Activated T-cell treated with anti-CD3 and anti-CD28 coated beads, Interleukin-2, amount 50 U/mL, for 4 hours (primary cell): ENCODE measurements around the gene CAMKMT. TPM values are rescaled to one million over a fixed set of nuclear protein-coding genes. Genes with fewer than 3 reads are reported as not detected.

Experiments
- ATAC-seq, 2 donors: fragments of 200-7000 bp; cut with Tn5 transposase; one replicate each; pipeline ENCODE4 v1.10.0; 2021
- DNase-seq: peaks from one replicate; pipeline ENCODE4 v3.0.0-alpha.2; 2020
- H3K27me3 Mint-ChIP-seq: one replicate; pipeline ENCODE4 v1.8.0; 2021; ENCODE audit warnings: low read depth, mixed read lengths
- H3K36me3 Mint-ChIP-seq: one replicate; pipeline ENCODE4 v1.8.0; 2022; ENCODE audit warnings: mixed read lengths; ENCODE audit not compliant: insufficient read depth
- H3K4me1 Mint-ChIP-seq: one replicate; pipeline ENCODE4 v1.8.0; 2021; ENCODE audit warnings: low read depth, mixed read lengths
- H3K4me3 Mint-ChIP-seq: one replicate; pipeline ENCODE4 v1.8.0; 2021; ENCODE audit warnings: mild to moderate bottlenecking, moderate library complexity, mixed read lengths
- H3K9me3 Mint-ChIP-seq: one replicate; pipeline ENCODE4 v1.8.0; 2021; ENCODE audit warnings: mixed read lengths
- total RNA-seq, 3 donors: library from RNA; stranded (reverse); gene quantifications; one replicate each; pipeline ENCODE4 v1.2.1, GENCODE V29; 2021

Gene CAMKMT
- total RNA-seq, 3 donors from 2014 or later, result 9.5 to 12.3 (median 10.0) TPM

GRCh38 chr2:44801841-44802776 is 440.4 kb downstream of the CAMKMT start:
- ATAC-seq (peak; percentile 24 to 54), DNase-seq (no peak)
- H3K9me3 Mint-ChIP-seq, result no peaks in the 10 kb centered on the region
- H3K36me3 Mint-ChIP-seq, result no peaks in the 10 kb centered on the region
- H3K27me3 Mint-ChIP-seq, result peaks cover 81% of the 10 kb centered on the region
- H3K4me3 Mint-ChIP-seq, result peak overlapping the region; percentile 45
- peaks cover 16% of the 10 kb centered on the region for H3K4me1 Mint-ChIP-seq

- Mint-ChIP-seq H3K4me3 (no peak overlapping the region), H3K27me3 (peaks cover 80% of the 10 kb centered on the region), H3K4me1 (peaks cover 16% of the 10 kb centered on the region), H3K9me3 (no peaks in the 10 kb centered on the region), H3K36me3 (no peaks in the 10 kb centered on the region)
- ATAC-seq (peak in 1 of 2 donors; percentile 39), DNase-seq (no peak)
Measured at GRCh38 chr2:44802777-44803424, 441.2 kb downstream of the CAMKMT start.

- Mint-ChIP-seq H3K4me1 (peaks cover 16% of the 10 kb centered on the region), H3K36me3 (no peaks in the 10 kb centered on the region), H3K4me3 (no peak overlapping the region), H3K9me3 (no peaks in the 10 kb centered on the region), H3K27me3 (peaks cover 74% of the 10 kb centered on the region)
- ATAC-seq (no peak), DNase-seq (no peak)
Measured at GRCh38 chr2:44804406-44805265, 442.9 kb downstream of the CAMKMT start.

- H3K4me3 Mint-ChIP-seq, result no peak overlapping the region
- H3K4me1 Mint-ChIP-seq, result peaks cover 14% of the 10 kb centered on the region
- DNase-seq (no peak), ATAC-seq (peak in 1 of 2 donors; percentile 27)
- no peaks in the 10 kb centered on the region for H3K36me3 Mint-ChIP-seq
- no peaks in the 10 kb centered on the region for H3K9me3 Mint-ChIP-seq
- H3K27me3 Mint-ChIP-seq, result peaks cover 69% of the 10 kb centered on the region
Measured at GRCh38 chr2:44805401-44806235, 443.9 kb downstream of the CAMKMT start.

- H3K9me3 Mint-ChIP-seq, result no peaks in the 10 kb centered on the region
- no peaks in the 10 kb centered on the region for H3K4me1 Mint-ChIP-seq
- no peak for DNase-seq
- H3K4me3 Mint-ChIP-seq, result no peak overlapping the region
- H3K27me3 Mint-ChIP-seq, result peaks cover 67% of the 10 kb centered on the region
- H3K36me3 Mint-ChIP-seq, result no peaks in the 10 kb centered on the region
- ATAC-seq, result no peak
Measured at GRCh38 chr2:44807201-44808025, 445.7 kb downstream of the CAMKMT start.

GRCh38 chr2:44810892-44811530 is 449.3 kb downstream of the CAMKMT start:
- no peaks in the 10 kb centered on the region for H3K9me3 Mint-ChIP-seq
- no peaks in the 10 kb centered on the region for H3K36me3 Mint-ChIP-seq
- DNase-seq, result no peak
- H3K4me3 Mint-ChIP-seq, result no peak overlapping the region
- H3K27me3 Mint-ChIP-seq, result peaks cover 55% of the 10 kb centered on the region
- no peaks in the 10 kb centered on the region for H3K4me1 Mint-ChIP-seq
- ATAC-seq, result no peak

GRCh38 chr2:44813165-44813564 is 451.4 kb downstream of the CAMKMT start:
- DNase-seq (no peak), ATAC-seq (no peak)
- H3K36me3 Mint-ChIP-seq, result no peaks in the 10 kb centered on the region
- peaks cover 39% of the 10 kb centered on the region for H3K27me3 Mint-ChIP-seq
- no peak overlapping the region for H3K4me3 Mint-ChIP-seq
- no peaks in the 10 kb centered on the region for H3K9me3 Mint-ChIP-seq
- H3K4me1 Mint-ChIP-seq, result no peaks in the 10 kb centered on the region

- DNase-seq, result no peak
- Mint-ChIP-seq H3K9me3 (no peaks in the 10 kb centered on the region), H3K36me3 (no peaks in the 10 kb centered on the region), H3K27me3 (peaks cover 39% of the 10 kb centered on the region), H3K4me1 (no peaks in the 10 kb centered on the region), H3K4me3 (no peak overlapping the region)
- ATAC-seq, result no peak
Measured at GRCh38 chr2:44813658-44814057, 451.9 kb downstream of the CAMKMT start.

- Mint-ChIP-seq H3K27me3 (peaks cover 25% of the 10 kb centered on the region), H3K4me3 (no peak overlapping the region), H3K9me3 (no peaks in the 10 kb centered on the region), H3K4me1 (no peaks in the 10 kb centered on the region), H3K36me3 (no peaks in the 10 kb centered on the region)
- DNase-seq, result no peak
- ATAC-seq, result no peak
Measured at GRCh38 chr2:44817256-44817655, 455.5 kb downstream of the CAMKMT start.

- DNase-seq, result no peak
- no peak for ATAC-seq
- Mint-ChIP-seq H3K36me3 (no peaks in the 10 kb centered on the region), H3K4me1 (no peaks in the 10 kb centered on the region), H3K4me3 (no peak overlapping the region), H3K27me3 (peaks cover 25% of the 10 kb centered on the region), H3K9me3 (no peaks in the 10 kb centered on the region)
Measured at GRCh38 chr2:44817673-44818335, 456.1 kb downstream of the CAMKMT start.

- DNase-seq, result no peak
- H3K36me3 Mint-ChIP-seq, result no peaks in the 10 kb centered on the region
- H3K4me1 Mint-ChIP-seq, result no peaks in the 10 kb centered on the region
- H3K9me3 Mint-ChIP-seq, result no peaks in the 10 kb centered on the region
- ATAC-seq, result no peak
- peaks cover 18% of the 10 kb centered on the region for H3K27me3 Mint-ChIP-seq
- H3K4me3 Mint-ChIP-seq, result no peak overlapping the region
Measured at GRCh38 chr2:44819061-44819460, 457.3 kb downstream of the CAMKMT start.

- H3K9me3 Mint-ChIP-seq, result no peaks in the 10 kb centered on the region
- peaks cover 9% of the 10 kb centered on the region for H3K27me3 Mint-ChIP-seq
- DNase-seq (no peak), ATAC-seq (no peak)
- H3K36me3 Mint-ChIP-seq, result no peaks in the 10 kb centered on the region
- H3K4me3 Mint-ChIP-seq, result no peak overlapping the region
- no peaks in the 10 kb centered on the region for H3K4me1 Mint-ChIP-seq
Measured at GRCh38 chr2:44821500-44821899, 459.8 kb downstream of the CAMKMT start.
